ENCODE measurements around the gene BRMS1.

Gene BRMS1

DNA sequence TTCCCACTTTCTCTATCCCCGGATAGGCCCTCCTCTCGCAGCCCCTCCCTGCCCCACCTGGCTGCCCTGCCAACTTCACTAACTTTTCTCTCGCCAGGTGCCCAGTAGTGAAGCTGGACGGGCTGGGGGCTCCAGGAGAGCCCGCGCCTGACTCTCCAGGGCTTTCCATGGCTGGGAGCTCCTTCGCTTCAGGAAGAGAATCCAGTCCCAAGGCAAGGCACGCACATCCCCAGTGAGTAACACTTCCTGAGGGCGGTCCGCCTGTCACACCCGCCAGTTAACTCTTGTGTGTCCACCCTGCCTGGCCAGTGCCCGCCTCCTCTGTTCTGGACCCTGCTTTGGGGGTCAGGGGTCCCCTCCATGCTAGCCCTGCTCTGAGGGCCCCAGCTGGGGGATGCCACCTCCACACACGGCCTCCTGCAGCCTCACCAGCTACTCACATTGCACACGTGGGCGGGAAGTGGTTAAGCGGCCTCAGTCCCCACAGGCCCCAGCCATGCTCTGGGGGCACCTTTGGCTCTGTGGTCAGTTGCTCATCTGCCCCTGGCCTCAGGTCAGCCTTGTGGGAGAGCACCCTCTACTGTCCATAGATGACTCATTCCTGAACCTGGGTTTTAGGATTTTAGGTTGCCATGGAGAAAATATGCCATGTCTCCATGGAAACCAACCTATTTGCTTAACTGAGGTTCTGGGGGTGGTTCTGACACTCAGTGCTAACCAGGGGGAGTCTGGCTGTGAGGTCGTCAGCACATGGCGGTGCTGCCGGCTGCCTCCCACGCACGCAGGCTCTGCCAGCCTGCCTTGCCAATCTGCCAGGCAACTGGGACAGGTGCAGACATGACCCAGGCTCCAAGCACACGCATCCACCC is 8.4 kb downstream of the BRMS1 start, which contains the start of gene RIN1:
Gene RIN1, minus strand, starts transcription at position 201 of the 869 bp plus-strand sequence. Its CDS starts 32 bp downstream, at position 169.
- peak; percentile 98 for DNase-seq (ENCODE audit: low read depth)

DNA sequence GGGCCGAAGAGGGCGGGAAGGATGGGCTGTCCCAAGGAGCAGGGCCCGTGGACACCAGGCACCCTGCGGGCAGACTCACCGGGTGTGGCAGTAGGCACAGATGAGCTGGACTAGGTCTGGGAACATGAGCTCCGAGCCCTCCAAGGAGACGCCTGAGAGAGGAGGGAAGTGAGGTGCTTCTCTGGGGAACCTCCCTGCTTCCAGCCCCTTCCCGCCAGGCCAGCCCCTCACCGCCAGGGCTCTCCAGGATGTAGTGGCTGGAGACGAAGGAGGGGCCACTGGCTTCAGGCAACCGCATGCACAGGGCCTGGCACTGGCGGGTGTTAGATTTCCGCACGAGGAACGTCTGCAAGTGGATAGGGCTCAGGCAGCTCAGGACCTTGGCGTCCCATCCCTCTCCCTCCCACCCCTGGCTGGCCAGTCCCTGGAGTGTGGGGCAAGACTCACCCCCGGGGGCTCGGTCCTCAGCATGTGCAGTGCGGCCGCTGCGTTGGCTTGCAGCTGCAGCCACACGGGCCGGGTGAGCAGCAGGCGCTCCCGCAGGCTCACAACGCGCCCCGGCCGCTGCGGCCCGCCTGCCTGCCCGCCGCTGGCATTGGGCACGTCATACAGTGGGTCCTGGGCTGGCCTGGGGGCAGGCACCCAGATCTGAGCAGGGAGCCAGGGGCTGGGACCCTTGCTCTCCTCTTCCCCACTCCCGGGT is 9.2 kb downstream of the BRMS1 start:
- no peak for DNase-seq (ENCODE audit: low read depth)

DNA sequence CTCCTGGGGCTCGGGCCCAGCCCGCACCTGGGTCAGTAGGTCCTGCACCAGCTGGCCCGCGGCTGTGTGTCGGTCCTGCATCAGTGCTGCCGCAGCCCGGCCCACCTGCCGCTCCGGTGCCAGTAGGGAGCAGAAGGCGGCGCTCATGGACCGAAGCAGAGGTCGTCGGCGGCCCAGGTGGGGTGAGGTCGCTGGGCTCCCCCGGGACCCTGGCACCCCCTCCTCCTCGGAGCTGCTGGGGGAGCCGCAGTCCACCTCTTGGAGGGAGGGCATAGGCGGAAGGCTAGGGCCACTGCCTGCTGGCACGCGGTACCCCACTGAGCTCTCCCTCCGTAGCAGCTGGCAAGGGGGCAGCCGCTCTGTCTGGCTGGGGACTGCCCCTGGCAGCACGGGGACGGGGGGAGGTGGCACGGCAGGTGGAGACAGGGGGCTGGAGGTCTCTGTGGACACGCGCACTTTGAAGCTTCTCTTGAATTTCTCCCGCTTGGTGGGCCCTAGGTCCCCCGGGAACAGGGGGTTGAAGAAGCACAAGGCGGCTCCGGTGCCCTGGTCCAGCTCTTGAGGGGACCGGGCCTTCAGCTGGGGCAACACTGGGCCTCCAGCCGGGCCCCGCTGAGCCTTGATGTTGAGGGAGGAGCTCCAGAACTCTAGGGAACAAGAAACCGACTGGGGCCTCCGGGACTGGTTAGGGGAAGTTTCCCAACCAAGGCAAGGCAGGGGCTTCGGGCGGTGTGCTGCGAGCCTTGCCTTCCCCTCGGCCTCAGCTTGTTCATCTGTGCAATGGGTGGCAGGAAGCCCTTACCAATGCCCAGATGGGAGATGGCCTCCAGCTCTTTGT is 10.1 kb downstream of the BRMS1 start:
- no peak for DNase-seq (ENCODE audit: low read depth)

DNA sequence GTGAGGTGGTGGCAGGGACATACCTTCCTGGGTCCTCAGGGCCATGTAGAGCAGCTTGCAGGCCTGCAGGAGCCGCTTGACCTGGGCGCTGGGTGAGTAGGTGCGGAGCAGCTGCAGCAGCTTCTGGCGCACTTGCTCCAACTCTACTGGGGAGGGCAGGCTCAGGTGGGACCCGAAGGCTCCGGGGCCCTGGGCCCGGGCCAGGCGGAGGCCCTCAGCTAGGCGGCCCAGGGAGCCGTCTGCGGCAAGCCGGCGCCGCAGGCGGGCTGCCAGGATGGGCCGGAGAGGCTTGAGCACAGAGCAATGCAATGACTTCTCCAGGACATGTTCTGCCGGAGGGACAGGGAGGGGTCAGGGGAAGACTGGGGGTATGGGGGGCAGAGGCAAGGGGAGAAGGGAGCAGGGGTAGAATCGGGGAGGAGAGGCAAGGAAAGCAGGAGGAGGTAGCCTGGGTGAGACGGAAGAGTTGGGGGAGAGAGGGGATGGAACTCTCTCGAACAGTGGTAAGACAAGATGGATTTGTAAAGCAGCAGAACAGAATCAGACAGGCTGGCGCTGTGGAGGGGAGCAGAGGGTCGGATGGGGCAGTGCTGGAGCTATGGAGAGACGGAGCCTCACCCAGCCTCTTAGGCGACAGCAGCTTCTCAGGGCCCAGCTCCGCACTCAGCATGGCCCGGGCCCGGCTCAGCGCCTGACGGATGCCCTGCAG is 10.9 kb downstream of the BRMS1 start:
- DNase-seq (ENCODE audit: low read depth) = no peak

DNA sequence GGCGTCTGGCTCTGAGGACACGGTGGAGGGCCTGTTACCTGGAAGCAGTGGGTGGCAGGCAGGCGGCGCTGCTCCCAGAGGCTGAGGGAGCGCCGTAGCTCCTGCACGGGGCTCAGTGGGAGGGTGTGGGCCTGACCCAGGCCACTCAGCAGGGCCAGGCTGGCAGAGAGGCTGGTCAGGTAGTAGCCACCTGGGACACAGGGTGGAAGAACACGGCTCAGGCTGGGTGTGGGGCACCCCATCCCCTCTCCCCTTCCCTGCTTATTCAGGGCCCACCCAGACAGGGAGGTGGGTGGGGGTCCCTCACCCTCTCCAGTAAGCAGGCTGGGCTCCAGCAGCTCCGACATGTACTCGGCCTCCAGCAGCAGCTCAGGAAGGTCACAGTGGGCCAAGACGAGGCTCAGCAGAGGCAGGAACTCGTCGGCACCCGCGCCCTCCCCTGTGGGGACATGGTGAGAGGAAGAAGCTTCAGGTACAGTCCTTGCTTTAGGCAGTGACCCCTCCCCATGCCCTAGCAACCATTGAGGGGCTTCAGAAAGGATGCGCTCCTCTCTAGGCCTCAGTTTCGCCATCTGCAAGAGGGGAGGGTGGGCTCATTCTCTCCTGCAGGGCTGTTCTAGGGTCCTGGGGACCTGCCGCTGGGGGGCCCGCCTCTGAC is 11.6 kb downstream of the BRMS1 start:
- no peak for DNase-seq (ENCODE audit: low read depth)

DNA sequence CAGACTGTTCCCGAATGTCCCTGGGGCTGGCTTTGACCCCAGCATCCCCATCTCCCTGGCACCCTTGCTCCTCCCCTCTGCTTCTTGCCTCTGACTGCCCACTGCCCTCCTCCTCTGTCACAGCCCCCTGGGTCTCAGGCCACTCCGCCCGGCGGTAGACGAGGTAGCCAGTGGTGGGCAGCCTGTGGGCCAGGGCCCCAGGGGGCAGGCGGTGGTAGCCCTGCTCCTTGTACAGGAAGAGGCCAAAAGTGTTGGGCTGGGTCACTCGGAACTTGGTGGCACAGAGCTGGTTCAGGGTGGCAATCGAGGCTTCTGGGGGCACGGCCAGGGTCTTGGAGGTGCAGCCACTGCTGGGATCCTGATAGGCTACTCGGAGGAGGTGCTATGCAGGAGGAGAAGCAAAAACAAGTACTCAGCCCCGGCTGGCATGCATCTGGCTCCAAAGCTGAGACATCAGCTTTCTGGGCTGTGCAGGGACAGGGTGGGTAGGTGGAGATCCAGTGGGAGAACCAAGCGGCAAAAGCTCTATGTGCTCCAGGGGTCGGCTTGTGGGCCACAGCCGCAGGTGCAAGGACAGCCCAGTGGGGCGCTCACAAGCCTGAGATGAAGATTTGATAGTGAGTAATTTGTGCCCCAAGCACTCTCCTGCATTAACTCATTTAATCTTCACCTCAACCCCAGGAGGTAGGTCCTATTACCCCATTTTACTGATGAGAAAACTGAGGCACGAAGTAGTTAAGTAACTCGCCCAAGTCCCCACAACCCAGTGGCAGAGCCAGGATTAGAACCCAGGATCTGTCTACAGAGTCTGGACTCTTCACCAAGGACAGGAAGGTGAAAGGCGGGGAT is 12.3 kb downstream of the BRMS1 start:
- DNase-seq (ENCODE audit: low read depth) = no peak

DNA sequence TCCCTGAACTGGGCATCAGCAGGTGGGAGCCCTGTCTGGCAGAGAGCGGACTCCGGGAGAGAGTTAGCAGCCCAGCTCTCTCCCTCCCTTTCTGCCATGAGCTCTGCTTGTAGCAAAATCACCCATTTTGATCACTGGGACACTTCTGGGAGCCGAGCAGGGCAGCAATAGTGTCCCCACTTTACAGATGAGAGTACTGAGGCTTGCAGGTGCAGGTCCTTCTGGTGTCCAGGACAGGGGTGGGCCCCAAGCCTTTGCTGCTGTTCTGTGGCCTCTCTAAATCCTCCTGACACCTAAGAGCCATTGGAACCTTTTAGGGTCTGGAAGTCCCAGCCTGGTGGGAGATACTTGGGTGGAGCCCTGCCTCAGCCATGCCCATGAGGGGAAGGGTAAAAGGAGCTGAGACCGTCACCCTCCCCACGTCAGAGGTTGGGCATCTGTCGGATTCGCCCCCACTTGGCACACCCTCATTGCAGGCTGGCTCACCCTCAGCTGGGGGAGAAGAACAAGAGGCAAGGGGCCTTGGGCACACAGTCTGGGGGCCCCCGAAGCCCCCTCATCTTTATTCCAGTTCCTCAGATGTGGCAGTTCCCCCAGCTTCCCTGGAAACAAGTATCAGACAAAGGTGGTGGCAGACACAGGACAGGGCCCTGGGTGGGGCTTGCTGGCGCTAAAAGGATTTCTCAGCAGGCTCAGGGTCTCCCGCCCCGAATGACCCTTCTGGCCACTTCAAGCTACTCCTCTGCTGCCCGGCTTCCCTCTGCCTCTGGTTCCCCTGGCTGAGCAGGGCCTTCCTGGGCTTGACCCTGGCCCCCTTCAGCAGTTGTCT is 13.1 kb downstream of the BRMS1 start:
- no peak for DNase-seq (ENCODE audit: low read depth)

DNA sequence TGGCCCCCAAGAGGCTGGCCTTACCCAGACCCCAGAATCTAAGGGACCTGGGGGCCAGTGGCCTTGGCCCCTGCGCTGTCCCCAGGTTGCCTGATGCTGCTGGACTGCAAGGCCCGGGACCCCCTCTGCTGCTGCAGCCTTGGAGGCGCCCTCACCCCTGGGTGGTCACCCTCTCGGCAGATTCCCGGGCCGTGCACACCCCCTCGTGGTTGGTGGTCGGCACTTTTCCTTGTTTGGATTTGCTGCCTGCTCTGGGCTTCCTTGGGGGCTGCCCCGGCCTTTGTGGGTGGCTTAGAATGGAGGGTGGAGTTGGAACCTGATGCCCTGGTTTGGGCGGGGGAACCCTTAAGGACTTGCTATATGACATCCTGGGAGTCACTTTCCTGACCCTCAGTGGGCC is 14.0 kb downstream of the BRMS1 start:
- DNase-seq (ENCODE audit: low read depth) = no peak

GRCh38 chr11:66329165-66329673 is 15.7 kb downstream of the BRMS1 start:
- no peak for DNase-seq (ENCODE audit: low read depth)

DNA sequence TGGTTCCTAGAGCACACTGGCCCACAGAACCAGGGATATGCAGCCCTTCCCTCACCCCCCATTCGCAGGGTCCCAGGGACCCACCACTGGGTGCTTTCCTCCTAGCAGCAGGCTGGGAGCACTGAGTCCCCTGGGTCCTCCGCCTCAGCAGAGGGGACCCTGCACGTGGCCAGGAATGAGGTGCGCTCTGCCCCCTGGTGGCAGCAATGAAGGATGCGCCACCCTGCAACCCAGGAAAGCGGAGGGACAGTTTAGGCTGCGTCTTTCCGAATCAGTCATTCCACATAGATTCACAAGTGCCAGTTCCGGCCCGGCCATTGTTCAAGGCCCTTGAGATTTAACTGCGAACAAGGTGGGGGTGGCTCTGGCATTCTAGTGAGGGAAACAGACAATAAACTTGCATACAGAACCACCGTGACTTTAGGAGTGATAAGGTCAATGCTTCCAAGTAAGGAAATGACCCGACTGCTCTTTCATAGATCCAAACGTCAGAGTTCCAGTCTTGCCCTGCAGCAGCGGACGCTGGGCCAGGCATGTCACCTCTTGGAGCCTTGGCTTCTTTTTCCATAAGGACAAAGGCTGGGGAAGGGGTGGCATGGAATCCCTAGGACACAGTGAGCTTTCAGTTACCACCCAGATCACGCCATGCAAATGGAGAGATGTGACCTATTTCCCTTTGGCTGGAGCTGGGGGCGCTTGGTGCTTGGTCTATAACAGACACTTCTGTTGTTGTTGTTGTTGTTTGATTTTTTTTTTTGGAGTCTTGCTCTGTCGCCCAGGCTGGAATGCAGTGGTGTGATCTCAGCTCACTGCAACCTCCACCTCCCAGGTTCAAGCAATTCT is 16.4 kb downstream of the BRMS1 start:
- no peak for DNase-seq (ENCODE audit: low read depth)

DNA sequence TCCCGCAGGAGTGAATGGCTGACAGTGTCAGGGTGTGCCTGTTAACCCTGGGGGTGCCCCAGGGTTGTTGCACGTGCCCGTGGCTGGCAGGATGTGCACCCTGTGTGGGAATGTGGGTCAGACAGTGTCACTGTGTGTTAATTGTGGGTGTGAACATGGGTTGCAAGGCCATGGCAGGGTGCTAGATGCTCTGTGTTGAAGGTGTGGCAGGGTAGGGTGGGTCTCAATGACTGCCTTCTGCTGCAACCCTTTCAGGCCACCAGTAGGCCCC is 16.9 kb downstream of the BRMS1 start:
- DNase-seq (ENCODE audit: low read depth) = no peak

- no peak for DNase-seq (ENCODE audit: low read depth)
These were observed 17.5 kb downstream of the BRMS1 start for GRCh38 chr11:66327171-66328030.

- no peak for DNase-seq (ENCODE audit: low read depth)
These were observed 18.4 kb downstream of the BRMS1 start for GRCh38 chr11:66326261-66327111.

DNA sequence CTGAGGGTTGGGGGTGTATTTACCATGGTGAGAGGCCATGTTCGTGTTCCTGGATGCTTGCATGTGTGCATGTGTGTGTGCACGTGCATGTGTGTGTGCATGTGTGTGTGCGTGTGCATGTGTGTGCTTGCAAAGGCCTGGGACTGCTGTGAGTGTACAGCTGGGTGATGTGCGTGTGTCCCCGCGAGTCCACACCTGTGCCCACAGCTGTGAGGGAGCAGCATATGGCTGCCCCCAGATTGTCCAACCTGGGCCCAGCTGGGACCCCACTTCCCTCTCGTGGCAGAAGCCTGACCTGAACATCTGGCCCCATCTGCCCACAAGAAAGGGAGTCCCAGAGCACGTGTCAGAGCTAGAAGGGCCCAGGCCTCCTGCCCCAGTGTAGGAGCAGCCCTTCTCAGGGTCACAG is 19.6 kb downstream of the BRMS1 start:
- no peak for DNase-seq (ENCODE audit: low read depth)

DNA sequence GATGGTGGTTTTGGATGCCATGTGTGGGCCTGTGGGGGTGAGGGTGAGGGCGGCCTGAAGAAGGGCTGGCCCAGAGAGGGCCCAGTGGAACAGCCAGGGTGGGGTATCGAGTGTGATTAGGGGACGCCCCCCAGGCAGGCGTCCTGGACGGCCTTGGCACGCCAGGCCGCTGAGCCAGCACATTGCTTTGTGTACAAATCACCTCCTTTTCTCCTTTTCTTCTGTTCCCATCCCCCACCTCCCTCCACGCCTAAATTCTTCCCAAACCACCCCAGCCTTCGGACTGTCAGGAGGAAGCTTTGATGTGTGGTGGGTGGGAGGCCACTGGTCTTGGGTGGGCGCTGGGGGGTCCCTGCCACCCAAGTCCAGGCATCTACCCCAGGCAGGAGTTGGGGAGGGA is 20.2 kb downstream of the BRMS1 start:
- DNase-seq (ENCODE audit: low read depth) = no peak

- DNase-seq (ENCODE audit: low read depth) = no peak
These were observed 21.2 kb downstream of the BRMS1 start for GRCh38 chr11:66323684-66324083.

Data from HS-27A (cell line).